ENCODE results near the gene AIFM3. TPM values are rescaled to one million over a fixed set of nuclear protein-coding genes. Genes with fewer than 3 reads are reported as not detected.

AIFM3 gene
- total RNA-seq, 2 donors from 2014 or later, result 3.4 to 5.8 TPM

DNA sequence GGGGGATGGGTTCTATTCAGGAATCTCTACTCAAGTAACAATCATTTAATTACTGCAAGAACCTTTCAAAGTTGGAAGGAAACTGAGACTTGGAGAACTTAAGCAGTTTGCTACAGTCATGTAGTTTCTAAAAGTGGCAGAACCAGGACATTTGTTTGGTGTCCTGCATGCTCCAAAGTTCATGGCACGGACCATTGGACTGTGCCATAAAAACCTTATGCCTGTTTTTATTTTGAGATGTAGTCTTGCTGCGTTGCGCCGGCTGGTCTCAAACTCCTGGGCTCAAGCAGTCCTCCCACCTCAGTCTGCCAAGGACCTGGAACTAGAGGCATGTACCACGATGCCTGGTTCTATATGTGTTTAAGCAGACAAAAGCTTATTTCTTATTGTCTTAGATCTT lies 18.6 kb upstream of the AIFM3 start:
- TF ChIP-seq, protein P1, sequence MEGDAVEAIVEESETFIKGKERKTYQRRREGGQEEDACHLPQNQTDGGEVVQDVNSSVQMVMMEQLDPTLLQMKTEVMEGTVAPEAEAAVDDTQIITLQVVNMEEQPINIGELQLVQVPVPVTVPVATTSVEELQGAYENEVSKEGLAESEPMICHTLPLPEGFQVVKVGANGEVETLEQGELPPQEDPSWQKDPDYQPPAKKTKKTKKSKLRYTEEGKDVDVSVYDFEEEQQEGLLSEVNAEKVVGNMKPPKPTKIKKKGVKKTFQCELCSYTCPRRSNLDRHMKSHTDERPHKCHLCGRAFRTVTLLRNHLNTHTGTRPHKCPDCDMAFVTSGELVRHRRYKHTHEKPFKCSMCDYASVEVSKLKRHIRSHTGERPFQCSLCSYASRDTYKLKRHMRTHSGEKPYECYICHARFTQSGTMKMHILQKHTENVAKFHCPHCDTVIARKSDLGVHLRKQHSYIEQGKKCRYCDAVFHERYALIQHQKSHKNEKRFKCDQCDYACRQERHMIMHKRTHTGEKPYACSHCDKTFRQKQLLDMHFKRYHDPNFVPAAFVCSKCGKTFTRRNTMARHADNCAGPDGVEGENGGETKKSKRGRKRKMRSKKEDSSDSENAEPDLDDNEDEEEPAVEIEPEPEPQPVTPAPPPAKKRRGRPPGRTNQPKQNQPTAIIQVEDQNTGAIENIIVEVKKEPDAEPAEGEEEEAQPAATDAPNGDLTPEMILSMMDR (IDR thresholded peaks at IDR 0.05), result no peak
- no peak for DNase-seq (ENCODE audit: low spot score)
- Histone ChIP-seq H3K27me3 (replicated peaks; ENCODE audit: insufficient read depth) (no peaks in the 10 kb centered on the region), H3K36me3 (peaks cover 17% of the 10 kb centered on the region), H3K27ac (no peak overlapping the region), H3K4me3 (no peak overlapping the region), H3K9me3 (no peaks in the 10 kb centered on the region), H3K4me1 (ENCODE audit: control insufficient read depth in 1 of 2, low read depth in 2 of 2) (peaks cover 8 to 28% of the 10 kb centered on the region in 2 donors)
- ATAC-seq (ENCODE audit: insufficient number of reproducible peaks, low FRiP score, low read depth), result no peak

DNA sequence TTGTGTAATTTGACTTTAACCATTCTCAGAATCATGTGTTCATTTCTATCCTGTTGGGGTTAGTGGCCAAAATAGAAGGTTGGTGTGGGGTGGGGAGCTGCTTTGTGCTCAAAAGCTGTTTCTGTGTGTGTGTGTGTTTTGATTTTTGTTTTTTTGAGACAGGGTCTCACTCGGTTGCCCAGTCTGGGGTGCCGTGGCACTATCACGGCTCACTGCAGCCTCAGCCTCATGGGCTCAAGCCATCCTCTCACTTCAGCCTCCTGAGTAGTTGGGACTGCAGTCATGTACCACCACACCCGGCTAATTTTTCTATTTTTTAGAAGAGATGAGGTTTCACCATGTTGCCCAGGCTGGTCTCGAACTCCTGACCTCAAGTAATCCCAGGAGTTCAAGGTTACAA lies 18.1 kb upstream of the AIFM3 start:
- ATAC-seq (ENCODE audit: insufficient number of reproducible peaks, low FRiP score, low read depth) (no peak), DNase-seq (ENCODE audit: low spot score) (no peak)
- Histone ChIP-seq H3K9me3 (no peaks in the 10 kb centered on the region), H3K27me3 (replicated peaks; ENCODE audit: insufficient read depth) (no peaks in the 10 kb centered on the region), H3K4me3 (no peak overlapping the region), H3K27ac (no peak overlapping the region), H3K36me3 (peaks cover 17% of the 10 kb centered on the region), H3K4me1 (ENCODE audit: control insufficient read depth in 1 of 2, low read depth in 2 of 2) (peaks cover 8 to 28% of the 10 kb centered on the region in 2 donors)
- TF ChIP-seq, protein P1 (IDR thresholded peaks at IDR 0.05), result no peak

DNA sequence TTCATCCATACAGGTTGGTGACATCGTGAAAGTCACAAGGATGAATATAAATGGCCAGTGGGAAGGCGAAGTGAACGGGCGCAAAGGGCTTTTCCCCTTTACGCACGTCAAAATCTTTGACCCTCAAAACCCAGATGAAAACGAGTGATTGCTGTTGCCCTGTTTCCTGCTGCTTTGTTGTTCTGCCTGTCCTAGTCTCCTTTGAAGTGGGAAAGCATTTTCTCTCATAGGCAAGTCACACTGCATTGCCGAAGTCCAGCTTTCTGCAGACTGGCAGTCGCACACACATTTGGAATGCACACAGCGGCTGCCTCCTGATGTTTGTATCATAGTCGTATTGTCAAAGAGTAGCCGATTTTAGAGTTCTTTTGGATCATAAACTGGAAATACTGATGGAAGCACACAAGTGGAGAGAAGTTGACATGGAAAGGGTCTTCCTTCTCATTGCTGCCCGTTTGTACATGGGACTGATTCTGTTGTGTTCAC lies 17.3 kb upstream of the AIFM3 start:
- DNase-seq (ENCODE audit: low spot score) (no peak), ATAC-seq (ENCODE audit: insufficient number of reproducible peaks, low FRiP score, low read depth) (no peak)
- Histone ChIP-seq H3K27ac (no peak overlapping the region), H3K36me3 (peaks cover 17% of the 10 kb centered on the region), H3K4me3 (no peak overlapping the region), H3K27me3 (replicated peaks; ENCODE audit: insufficient read depth) (no peaks in the 10 kb centered on the region), H3K9me3 (no peaks in the 10 kb centered on the region), H3K4me1 (ENCODE audit: control insufficient read depth in 1 of 2, low read depth in 2 of 2) (peaks cover 6 to 24% of the 10 kb centered on the region in 2 donors)
- TF ChIP-seq, protein P1 (IDR thresholded peaks at IDR 0.05), result no peak

DNA sequence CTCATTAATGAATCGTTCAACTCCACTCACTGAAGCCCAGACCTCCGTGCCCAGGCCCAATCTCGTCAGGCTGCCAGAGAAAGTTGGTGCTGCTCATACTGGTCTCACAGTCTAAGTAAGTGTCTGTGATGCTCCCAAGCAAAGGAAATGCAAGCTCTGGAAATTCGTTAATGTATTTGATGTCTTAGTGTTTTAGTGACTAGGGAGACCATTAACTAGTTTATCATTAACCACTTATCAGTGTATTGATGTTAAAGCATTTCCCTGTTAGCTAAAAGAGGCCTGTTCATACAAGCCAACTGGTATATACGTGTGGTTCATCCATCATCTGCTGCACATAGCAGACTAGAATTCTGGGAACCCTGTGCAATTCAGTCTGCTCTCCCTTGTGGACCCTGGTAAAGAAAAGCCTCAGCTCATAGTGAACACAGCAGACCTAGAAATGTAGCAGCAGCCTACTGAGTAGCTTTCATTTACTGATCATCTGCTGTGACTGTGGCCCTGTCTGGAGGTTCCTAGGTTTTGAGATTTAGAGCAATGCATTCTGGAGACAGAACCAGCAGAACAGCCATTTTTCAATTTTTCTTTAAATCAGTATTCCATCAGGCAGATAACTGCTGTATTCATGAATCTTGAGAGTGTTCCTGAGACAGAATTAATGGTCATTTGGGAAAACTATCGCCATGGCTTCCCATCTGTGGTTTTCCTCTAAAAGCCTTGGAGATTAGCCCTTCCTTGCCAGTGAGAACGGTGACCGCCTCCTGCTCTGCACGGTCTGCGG lies 15.7 kb upstream of the AIFM3 start:
- Histone ChIP-seq H3K4me1 (ENCODE audit: control insufficient read depth in 1 of 2, low read depth in 2 of 2) (peaks cover 0 to 8% of the 10 kb centered on the region in 2 donors), H3K9me3 (no peaks in the 10 kb centered on the region), H3K4me3 (no peak overlapping the region), H3K27ac (no peak overlapping the region), H3K27me3 (replicated peaks; ENCODE audit: insufficient read depth) (no peaks in the 10 kb centered on the region), H3K36me3 (peaks cover 17% of the 10 kb centered on the region)
- TF ChIP-seq, protein P1 (IDR thresholded peaks at IDR 0.05), result no peak
- ATAC-seq (ENCODE audit: insufficient number of reproducible peaks, low FRiP score, low read depth), result no peak
- no peak for DNase-seq (ENCODE audit: low spot score)

DNA sequence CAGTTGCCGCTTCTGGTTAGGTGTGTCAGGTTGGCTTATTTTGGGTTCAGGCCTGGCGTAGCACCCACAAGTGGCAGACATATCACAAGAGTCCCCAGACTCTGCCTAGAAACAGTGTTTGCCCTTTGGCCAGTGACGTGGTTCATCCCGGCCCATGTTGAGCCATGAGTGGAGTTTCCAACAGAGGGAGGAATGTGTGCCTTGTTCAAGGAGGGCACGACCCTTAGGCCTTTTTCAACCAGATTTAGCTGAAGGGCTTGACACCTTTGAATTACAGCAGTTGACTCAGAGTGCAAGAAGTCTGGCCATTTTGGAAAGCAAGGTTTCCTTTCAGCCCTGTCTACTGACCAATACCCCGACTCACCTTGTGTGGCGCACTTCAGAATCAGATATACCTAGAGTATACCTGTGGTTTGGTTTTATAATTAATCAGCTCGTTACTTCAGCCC lies 15.1 kb upstream of the AIFM3 start:
- ATAC-seq (ENCODE audit: insufficient number of reproducible peaks, low FRiP score, low read depth) (no peak), DNase-seq (ENCODE audit: low spot score) (no peak)
- Histone ChIP-seq H3K27me3 (replicated peaks; ENCODE audit: insufficient read depth) (no peaks in the 10 kb centered on the region), H3K4me1 (ENCODE audit: control insufficient read depth in 1 of 2, low read depth in 2 of 2) (peaks cover 0 to 8% of the 10 kb centered on the region in 2 donors), H3K4me3 (no peak overlapping the region), H3K36me3 (peaks cover 17% of the 10 kb centered on the region), H3K27ac (no peak overlapping the region), H3K9me3 (no peaks in the 10 kb centered on the region)
- TF ChIP-seq, protein P1 (IDR thresholded peaks at IDR 0.05), result no peak

Measured in thoracic aorta (tissue), 2 donors.